ENCODE results near the gene CISH.

CISH gene

DNA sequence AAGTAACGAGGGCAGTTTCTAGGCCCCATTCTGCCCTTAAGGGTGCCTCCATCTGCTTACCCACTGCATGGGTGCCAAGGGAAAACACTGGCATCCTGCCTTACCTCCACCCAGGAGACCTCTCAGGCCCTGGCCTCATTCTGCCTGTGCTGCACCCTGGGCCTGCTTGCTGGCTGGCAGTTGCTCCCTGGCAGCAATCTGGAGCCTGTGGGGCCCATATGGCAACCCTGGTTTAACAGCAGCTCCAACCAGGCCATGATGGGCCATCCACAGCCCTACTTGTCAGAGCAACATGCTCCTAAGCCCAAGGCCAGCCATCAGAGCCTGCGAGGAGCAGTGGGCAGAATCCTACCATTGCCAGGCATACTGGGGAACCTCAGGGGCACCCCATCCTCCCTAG is 47.7 kb downstream of the CISH start:
- H3K4me3 ChIP-seq (ENCODE audit: low read depth, low read length), result no peak overlapping the region
- TF ChIP-seq, protein P1, sequence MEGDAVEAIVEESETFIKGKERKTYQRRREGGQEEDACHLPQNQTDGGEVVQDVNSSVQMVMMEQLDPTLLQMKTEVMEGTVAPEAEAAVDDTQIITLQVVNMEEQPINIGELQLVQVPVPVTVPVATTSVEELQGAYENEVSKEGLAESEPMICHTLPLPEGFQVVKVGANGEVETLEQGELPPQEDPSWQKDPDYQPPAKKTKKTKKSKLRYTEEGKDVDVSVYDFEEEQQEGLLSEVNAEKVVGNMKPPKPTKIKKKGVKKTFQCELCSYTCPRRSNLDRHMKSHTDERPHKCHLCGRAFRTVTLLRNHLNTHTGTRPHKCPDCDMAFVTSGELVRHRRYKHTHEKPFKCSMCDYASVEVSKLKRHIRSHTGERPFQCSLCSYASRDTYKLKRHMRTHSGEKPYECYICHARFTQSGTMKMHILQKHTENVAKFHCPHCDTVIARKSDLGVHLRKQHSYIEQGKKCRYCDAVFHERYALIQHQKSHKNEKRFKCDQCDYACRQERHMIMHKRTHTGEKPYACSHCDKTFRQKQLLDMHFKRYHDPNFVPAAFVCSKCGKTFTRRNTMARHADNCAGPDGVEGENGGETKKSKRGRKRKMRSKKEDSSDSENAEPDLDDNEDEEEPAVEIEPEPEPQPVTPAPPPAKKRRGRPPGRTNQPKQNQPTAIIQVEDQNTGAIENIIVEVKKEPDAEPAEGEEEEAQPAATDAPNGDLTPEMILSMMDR (IDR thresholded peaks at IDR 0.05; ENCODE audit: low read depth, low read length), result no peak
- TF ChIP-seq MAX (IDR thresholded peaks at IDR 0.05; ENCODE audit: low read depth, low read length) (no peak), MYC (IDR thresholded peaks at IDR 0.05; ENCODE audit: low read depth, low read length) (no peak), POLR2A (IDR thresholded peaks at IDR 0.05; ENCODE audit: extremely low read depth, insufficient read length) (no peak)
- DNase-seq (ENCODE audit: low read depth), result no peak

GRCh38 chr3:50562861-50563260 is 48.7 kb downstream of the CISH start:
- TF ChIP-seq, protein P1 (IDR thresholded peaks at IDR 0.05; ENCODE audit: low read depth, low read length), result no peak
- TF ChIP-seq MYC (IDR thresholded peaks at IDR 0.05; ENCODE audit: low read depth, low read length), result no peak
- TF ChIP-seq MAX (IDR thresholded peaks at IDR 0.05; ENCODE audit: low read depth, low read length), result no peak
- no peak for TF ChIP-seq POLR2A (IDR thresholded peaks at IDR 0.05; ENCODE audit: extremely low read depth, insufficient read length)

GRCh38 chr3:50559702-50560101 is 51.9 kb downstream of the CISH start:
- TF ChIP-seq MYC (IDR thresholded peaks at IDR 0.05; ENCODE audit: low read depth, low read length) (no peak), MAX (IDR thresholded peaks at IDR 0.05; ENCODE audit: low read depth, low read length) (no peak), POLR2A (IDR thresholded peaks at IDR 0.05; ENCODE audit: extremely low read depth, insufficient read length) (no peak)
- TF ChIP-seq, protein P1 (IDR thresholded peaks at IDR 0.05; ENCODE audit: low read depth, low read length), result no peak
- no peak overlapping the region for H3K4me3 ChIP-seq (ENCODE audit: low read depth, low read length)
- DNase-seq (ENCODE audit: low read depth), result no peak

More at GRCh38 chr3:50562861-50563260, 48.7 kb downstream of the CISH start:
- no peak for DNase-seq (ENCODE audit: low read depth)
- no peak overlapping the region for H3K4me3 ChIP-seq (ENCODE audit: low read depth, low read length)

DNA sequence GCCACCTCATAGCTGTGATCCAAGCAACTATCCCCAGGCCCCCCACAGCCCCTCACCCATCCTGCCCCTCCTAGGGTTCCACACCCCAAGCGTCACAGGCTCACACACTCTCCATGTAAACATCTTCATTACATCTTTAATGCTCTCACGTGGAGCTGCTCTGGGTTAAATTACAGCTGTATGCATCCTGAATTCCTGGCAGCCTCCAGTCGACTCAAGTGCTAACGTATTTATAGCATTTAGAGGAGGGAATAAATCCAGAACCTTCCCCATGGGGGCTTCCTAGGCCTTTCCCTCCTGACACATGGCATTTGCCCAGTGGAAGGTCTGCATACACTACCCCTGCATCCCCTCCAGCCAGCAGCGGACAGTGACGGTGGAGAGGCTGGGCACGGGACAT is 53.7 kb downstream of the CISH start:
- no peak for DNase-seq (ENCODE audit: low read depth)
- TF ChIP-seq, protein P1 (IDR thresholded peaks at IDR 0.05; ENCODE audit: low read depth, low read length), result no peak
- no peak for TF ChIP-seq MYC (IDR thresholded peaks at IDR 0.05; ENCODE audit: low read depth, low read length)
- TF ChIP-seq POLR2A (IDR thresholded peaks at IDR 0.05; ENCODE audit: extremely low read depth, insufficient read length), result no peak
- no peak for TF ChIP-seq MAX (IDR thresholded peaks at IDR 0.05; ENCODE audit: low read depth, low read length)
- no peak overlapping the region for H3K4me3 ChIP-seq (ENCODE audit: low read depth, low read length)

GRCh38 chr3:50557106-50557505 is 54.5 kb downstream of the CISH start:
- no peak overlapping the region for H3K4me3 ChIP-seq (ENCODE audit: low read depth, low read length)
- TF ChIP-seq MYC (IDR thresholded peaks at IDR 0.05; ENCODE audit: low read depth, low read length) (no peak), MAX (IDR thresholded peaks at IDR 0.05; ENCODE audit: low read depth, low read length) (no peak), POLR2A (IDR thresholded peaks at IDR 0.05; ENCODE audit: extremely low read depth, insufficient read length) (no peak)
- TF ChIP-seq, protein P1 (IDR thresholded peaks at IDR 0.05; ENCODE audit: low read depth, low read length), result no peak
- DNase-seq (ENCODE audit: low read depth), result no peak

Measured in NB4 (cell line).